HG03196 (cell line): Measurements from ENCODE around the gene MNX1.

ENCODE experiments used
- ATAC-seq: cut with Tn5 transposase; IDR thresholded peaks from one replicate; pipeline ENCODE4 v1.9.1; 2021; ENCODE audit not compliant: unreplicated experiment

The MNX1 gene

DNA sequence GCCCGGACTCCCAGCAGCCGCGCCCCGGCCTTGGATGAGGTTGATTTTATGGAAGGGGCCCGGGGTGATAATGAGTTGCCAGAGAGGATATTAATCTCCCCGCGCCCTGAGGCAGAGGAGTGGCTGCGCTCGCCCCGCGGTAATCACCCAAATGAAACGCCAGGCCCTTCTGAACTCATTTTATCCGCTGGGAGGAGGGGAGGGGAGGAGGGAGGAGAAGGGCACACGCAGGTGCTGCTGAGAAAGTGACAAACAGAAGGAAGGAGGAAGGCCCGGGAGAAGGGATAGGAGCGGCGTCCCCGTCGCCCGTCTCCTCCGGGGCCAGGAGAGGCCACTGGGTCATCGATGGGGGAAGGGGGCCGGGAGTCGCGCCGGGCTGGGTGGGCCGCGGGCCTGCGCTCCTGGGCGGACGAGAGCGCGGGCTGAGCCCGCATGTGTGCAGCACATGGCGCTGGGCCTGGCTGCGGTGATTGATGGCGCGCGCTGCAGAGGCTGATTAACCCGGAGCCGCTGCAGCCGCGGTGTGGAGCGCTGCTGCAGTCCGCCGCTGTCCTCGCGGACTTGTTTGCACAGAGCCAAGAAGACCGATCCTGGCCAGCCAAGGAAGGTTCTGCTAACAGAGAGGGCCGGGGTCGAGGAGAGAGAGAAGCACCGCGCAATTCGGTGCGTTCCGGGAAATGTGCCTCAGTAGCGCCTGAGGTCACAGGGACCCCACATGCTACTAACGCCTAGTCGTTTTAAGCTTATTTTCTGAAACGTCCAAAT, 6.5 kb downstream of the MNX1 start:
- ATAC-seq = no peak

GRCh38 chr7:157003445-157003755, 7.1 kb downstream of the MNX1 start:
- ATAC-seq = no peak

DNA sequence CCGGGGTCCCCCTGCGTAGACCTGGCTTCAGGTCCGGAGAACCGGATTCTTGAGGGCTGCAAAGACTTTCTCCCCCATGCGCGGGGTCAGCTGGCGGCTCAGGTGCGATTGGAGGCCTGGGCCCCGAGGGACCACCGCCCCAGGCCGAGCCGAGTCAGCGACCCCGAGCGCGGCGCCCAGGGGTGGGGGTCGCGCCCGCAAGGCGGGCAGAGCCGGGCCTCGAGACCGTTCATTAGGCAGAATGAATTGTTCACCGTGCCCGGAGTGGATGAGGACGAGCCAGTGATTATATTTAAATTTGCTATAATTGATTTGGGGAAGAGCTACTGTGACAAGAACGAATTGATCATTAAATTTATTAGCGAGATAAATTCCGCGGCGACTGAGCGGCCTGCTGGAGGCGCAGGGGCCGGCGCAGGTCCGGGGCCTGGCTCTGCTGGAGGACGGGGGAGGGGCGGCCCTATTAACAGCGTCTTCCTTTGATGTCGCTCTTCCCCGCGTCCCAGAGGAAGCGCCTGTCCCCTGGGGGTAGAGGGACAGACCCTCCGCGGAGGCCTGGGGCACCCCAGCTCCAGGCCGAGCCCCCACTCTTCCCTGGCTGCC, 7.5 kb downstream of the MNX1 start:
- ATAC-seq = no peak

DNA sequence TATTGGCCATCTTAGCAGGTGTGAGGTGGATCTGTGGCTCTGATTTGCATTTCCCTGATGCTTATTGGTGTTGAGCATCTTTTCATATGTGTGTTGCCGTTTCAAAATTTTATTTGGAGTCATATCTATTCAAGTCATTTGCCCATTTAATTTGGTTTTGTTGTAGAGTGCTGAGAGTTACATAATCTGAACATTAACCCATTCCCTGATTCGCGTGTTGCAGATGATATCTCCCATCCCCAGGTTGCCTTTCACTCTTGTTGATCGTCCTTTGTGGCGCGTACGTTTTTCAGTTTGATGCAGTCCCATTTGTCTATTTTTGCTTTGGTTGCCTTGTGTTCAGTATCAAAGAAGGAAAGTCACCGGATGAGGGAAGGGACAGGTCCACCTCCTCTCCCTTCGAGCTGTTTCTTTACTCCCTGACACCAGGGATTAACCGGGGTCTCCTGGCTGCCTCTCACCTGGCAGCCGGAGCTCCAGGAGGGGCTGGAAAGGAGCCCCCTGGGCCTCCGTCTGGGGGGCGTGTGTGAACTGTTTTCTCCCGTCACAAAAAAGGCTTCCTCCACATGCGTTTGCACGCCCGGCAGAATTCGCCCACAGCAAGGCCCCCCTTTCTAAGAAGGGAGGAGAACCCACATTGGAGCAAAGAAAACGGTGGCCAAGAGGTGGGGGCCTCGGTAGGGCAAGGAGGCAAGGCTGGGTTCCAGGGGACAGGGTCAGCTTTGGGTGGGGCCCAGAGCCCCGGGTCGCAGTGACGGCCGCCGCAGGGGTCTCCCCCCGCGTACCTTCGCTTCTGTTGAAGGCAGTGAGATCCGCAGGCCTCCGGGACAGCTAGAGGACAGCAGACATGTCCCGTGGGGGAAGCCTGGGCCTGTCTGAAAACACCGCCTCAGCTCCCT, 8.3 kb downstream of the MNX1 start:
- ATAC-seq = no peak

- ATAC-seq = no peak
These were observed 9.5 kb downstream of the MNX1 start for GRCh38 chr7:157000741-157001653.

- ATAC-seq = no peak
These were observed 10.3 kb downstream of the MNX1 start for GRCh38 chr7:156999958-157000726.

DNA sequence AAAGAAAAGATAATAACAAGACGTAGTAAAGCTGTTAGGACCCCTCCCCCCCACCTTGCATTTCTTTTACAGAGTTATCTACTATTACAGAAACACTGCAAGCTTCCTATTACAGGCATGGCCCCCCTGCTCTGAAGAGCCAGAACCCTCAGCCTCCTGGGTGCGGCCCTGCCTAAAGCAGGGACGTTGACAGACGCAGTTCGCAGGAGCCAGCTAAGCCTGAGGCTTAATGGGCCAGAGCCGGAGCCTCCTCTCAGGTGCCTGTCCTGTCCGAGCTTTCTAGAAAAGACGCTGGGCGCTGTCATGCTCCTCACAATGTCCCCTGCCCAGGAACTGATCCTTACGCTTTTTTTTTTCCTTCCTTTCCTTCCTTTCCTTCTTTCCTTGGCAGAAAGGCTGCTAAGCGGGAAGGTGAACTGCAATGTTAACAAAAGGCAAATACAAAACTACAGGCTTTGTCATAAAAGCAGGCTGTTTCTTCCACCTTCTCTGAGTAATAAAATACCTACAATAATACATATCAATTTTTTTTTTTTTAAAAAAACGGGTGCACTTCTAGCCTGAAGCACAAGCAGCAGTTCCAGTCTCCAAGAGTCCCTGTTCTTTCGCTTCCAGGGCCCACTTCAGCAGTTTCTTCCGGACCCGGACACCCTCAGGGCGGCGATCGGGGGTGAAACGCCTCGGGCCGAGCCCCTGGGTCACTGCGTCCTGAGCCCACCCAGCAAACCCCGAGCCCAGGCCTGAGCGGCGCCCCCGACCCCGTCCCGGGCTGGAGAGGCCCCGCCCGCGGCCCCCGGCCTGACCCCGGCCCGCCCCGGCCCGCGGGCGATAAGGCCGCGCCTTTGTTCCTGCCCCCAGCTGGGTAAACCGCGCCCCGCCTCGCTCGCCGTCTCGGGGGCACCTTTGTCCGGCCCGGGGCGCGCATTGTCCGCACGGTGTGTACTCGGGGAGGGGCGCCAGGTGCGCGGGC, 11.2 kb downstream of the MNX1 start:
- ATAC-seq = no peak

- no peak for ATAC-seq
These were observed 16.0 kb downstream of the MNX1 start for GRCh38 chr7:156994417-156994816.

DNA sequence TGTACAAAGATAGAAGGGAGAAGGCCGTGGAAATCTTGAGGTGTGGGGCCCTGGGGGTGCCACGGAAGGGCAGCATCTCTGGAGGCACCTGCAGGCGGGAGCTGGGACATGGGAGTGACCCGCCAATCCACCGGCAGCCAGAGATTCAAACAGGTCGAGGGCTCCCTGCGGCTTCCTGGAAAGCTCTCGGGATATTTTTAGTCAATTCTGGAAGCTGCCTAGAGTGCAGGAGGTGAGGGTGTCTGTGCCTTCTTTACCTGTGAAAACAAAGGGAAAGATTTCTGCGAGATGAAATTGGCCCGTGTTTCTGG, 16.6 kb downstream of the MNX1 start:
- ATAC-seq = no peak

GRCh38 chr7:156993021-156993924, 17.2 kb downstream of the MNX1 start:
- ATAC-seq = no peak

- no peak for ATAC-seq
These were observed 20.5 kb downstream of the MNX1 start for GRCh38 chr7:156989766-156990535.

DNA sequence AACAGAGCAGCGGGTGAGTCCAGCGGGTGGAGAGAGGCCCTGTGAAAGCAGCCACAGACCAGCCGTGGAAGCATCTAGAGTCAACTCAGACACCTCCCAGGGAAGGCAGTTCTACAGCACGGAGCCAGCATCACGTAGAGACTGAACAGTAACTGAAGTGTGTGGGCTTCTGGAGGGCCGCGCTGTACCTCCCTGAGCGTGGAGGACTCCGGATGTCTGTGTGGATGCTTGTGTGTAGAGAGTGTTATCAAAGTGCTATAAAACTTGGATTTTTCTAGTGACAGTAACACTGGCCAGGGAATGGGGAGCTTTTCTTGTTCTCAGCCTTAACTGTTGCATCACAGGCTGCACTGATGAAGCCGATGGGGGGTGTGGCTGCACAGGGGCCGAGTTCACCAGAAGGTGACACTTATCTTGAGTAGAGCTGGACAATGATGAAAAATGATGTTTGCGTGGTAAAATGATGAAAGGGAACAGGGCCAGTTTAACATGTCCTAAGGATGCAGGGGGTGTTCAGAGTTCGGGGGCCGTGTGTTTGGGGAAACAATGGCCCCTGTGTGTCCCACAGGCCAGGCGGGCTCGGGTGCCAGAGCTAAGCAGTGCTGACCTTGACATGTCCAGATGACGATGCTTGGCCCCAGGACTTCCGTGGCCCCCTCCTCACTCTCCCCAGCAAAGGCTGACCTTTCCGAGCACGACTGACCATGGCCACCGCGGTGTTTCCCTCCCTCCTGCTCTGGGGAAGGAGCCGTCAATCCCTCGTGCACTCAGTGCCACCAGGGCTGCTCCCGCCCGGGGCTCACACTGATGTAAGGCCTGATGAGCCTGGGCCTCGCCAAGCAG, 21.9 kb downstream of the MNX1 start:
- ATAC-seq = no peak

DNA sequence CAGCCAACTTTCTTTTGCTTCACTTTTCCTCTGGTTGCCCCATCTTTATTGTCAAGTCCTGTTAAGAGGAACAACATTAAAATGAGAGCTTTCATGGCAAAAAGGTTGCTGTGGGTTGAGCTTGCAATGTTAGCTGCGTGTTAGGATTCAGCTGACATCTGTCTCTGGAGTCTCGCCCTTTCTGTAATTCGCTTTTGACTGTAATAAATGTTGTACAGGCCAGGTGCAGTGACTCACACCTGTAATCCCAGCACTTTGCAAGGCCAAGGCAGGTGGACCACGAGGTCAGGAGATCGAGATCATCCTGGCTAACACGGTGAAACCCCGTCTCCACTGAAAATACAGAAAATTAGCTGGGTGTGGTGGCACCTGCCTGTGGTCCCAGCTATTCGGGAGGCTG, 24.1 kb downstream of the MNX1 start:
- no peak for ATAC-seq

- ATAC-seq = no peak
These were observed 25.1 kb downstream of the MNX1 start for GRCh38 chr7:156985101-156985992.

GRCh38 chr7:156984174-156984891, 26.1 kb downstream of the MNX1 start:
- ATAC-seq = no peak
